Ovary (tissue), 3 donors: ENCODE measurements around the gene VWA3B.

Experiments used
- EP300 ChIP-seq: sonication (generic); formaldehyde crosslinking; IDR thresholded peaks from one replicate; pipeline ENCODE4 v1.6.1; 2017; ENCODE audit warnings: antibody characterized with exemption
- POLR2A ChIP-seq: fragments of 450-650 bp; IDR thresholded peaks from one replicate; pipeline ENCODE4 v1.6.1; 2017; ENCODE audit warnings: antibody characterized with exemption, mild to moderate bottlenecking, moderate library complexity
- TF ChIP-seq, protein P1 (sequence below), 3 donors: fragments of 450-650 bp in 2 of 3; fragments of 200-600 bp in 1 of 3; IDR thresholded peaks; one replicate each; pipeline versions ENCODE4 v1.5.1 to v1.8.0; 2016 to 2022; ENCODE audit warnings: antibody characterized with exemption in 3 of 3, mild to moderate bottlenecking in 1 of 3
- donor health status: DM: no; HTN: no; CAD: no.

DNA sequence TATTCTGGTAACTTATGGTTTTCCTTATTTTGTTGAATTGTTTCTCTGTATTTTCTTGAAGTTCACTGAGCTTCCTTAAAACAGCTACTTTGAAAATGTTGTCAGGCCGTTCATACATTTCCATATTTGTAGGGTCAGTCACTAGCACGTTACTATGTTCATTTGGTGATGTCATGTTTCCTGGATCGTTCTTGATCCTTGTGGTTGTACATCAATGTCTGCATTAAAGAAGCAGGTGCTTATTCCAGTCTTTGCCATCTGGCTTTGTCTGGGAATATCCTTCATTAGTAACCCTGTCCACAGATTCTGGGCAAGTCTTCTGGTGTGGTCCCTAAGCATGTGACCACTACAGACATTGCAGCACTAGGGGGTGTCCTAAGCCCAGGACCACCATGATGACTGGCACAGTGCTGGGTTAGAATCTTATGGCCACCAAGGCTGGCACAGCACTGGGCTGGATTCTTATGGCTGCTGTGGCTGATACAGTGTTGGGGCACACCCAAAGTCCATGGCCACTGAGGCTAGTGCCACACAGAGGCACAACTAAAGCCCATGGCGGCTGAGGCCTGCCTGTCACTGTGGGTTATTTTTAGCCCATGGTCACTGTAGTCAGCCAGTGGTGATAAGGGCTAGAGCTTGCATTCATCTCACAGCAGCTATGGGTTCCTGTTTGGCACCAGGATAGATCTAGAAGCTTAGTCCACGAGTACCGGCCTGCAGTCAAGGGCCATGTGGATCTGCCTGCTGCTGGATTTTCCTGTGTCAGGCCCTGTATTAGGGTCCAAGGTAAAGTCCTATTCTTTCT, 13.2 kb downstream of the VWA3B start:
- TF ChIP-seq EP300 (no peak), POLR2A (no peak)
- TF ChIP-seq, protein P1, sequence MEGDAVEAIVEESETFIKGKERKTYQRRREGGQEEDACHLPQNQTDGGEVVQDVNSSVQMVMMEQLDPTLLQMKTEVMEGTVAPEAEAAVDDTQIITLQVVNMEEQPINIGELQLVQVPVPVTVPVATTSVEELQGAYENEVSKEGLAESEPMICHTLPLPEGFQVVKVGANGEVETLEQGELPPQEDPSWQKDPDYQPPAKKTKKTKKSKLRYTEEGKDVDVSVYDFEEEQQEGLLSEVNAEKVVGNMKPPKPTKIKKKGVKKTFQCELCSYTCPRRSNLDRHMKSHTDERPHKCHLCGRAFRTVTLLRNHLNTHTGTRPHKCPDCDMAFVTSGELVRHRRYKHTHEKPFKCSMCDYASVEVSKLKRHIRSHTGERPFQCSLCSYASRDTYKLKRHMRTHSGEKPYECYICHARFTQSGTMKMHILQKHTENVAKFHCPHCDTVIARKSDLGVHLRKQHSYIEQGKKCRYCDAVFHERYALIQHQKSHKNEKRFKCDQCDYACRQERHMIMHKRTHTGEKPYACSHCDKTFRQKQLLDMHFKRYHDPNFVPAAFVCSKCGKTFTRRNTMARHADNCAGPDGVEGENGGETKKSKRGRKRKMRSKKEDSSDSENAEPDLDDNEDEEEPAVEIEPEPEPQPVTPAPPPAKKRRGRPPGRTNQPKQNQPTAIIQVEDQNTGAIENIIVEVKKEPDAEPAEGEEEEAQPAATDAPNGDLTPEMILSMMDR (IDR thresholded peaks at IDR 0.05) = no peak
